Measurements from ENCODE around the gene ATP13A3.

Gene ATP13A3

DNA sequence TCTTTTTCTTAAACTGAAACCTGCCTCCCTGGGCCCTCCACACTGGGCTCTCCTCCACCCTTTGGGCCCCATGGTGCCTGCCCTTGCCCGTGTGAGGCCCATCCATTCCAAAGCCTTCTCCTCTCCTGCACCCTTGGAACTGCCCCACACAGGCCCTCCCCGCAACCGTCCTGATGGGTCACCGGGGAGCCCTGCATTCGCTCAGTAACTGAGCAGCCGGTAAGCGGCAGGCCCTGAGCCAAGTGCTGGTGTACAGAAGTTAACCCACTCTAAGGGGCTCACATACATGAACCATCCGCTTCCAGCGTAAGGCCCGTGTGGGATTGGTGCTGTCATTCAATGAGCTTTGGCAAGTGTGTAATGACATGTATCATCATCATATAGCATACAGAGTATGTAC is 111.9 kb downstream of the ATP13A3 start:
- no peak for DNase-seq (ENCODE audit: low read depth in 1 of 2, low spot score in 1 of 2)

DNA sequence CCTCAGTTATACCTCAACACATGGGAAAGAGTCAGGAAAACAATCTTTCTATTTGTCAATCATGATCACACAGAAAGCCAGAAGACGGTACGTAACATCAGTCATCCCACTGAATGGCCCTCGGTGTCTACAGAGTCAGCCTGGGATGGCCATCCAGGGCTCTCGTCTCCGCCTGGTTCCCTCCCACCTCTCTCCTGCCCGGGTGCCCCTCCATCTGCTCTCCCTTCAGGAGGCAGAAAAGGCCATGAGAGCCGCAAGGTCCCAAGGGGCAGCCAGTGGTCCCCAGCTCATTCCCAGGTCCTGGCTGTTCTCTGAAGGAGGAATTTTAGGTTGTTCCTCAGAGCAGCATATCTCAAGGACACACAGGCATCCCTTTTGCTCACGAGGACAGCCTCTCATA is 112.9 kb downstream of the ATP13A3 start:
- DNase-seq (ENCODE audit: low read depth in 1 of 2, low spot score in 1 of 2): no peak

DNA sequence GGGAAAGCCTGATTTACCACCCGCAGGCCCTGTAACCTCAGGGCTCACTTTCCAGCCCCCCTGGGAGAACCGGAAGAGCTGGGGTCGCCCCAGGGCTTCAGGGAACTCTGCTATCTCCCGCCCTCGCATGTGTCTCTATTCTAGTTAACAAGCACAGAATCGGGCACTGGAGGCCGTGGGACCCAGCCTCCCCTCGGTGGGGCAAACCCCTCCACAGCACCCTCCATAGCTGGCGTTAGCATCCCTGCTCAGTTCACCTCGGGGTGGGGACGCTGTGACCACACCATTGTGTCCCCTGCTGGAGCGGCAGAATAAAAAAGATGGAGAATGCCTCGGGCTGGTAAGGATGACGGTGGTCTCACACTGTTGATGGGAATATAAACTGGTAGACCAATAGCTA is 113.8 kb downstream of the ATP13A3 start:
- DNase-seq (ENCODE audit: low read depth in 1 of 2, low spot score in 1 of 2): no peak

DNA sequence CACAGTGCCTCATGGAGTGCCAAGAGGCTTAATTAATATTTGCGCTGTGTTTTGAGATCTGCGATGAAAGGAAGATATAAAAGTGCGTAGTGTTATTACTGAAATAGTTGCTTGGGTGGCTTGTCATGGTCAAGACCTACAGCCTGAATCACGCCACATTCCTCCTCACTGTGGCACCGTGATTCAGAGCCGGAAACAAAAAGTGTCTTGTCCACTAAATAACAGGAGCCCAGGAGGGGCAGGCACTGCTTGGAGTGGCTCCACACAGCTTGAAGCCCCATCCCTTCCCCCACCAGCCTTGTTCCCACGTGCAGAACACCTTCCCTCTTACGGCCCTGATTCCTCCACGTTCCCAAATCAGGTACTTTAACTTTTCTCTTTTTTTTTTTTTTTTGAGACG is 116.0 kb downstream of the ATP13A3 start:
- no peak for DNase-seq (ENCODE audit: low read depth in 1 of 2, low spot score in 1 of 2)

DNA sequence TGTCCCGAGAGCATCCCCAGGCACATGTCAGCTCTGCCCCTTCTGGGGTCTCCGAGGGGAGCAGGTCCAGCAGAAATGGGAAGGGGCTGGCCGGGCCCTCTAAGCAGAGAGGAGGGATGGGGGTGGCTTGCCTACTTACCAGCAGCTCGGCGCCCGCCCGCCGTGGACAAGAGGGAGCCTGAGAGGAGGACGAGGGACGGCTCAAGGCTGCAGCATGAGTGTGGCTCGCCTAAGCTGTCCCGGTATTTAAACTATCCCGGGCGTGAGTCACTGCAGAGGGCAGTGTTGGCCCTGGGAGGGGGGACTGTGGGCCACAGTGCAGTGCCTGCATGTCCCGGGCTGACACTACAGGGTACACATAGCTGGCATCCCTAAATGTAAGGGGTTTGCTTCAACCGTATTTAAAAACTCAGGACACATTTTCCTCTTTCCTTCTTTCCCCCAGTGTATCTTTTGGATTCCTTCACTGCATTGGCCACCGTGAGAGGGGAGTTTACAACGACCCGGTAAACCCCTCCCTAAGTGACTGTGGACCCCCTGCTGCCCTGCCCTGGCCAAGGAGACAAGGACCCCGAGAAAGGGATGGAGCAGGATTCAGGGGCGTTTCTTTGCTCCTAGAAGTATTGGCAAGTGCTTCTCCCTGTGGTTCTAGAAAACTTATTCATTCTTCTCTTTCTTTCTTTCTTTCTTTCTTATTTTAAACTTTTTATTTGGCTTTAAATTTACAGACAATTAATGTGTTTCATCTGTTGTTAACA is 117.1 kb downstream of the ATP13A3 start, which contains the start of gene LRRC15:
LRRC15 (minus strand) TSS at position 222 of the 758 bp plus-strand sequence. CDS start 8,700 bp downstream, outside the sequence.
- no peak for DNase-seq (ENCODE audit: low read depth in 1 of 2, low spot score in 1 of 2)

DNA sequence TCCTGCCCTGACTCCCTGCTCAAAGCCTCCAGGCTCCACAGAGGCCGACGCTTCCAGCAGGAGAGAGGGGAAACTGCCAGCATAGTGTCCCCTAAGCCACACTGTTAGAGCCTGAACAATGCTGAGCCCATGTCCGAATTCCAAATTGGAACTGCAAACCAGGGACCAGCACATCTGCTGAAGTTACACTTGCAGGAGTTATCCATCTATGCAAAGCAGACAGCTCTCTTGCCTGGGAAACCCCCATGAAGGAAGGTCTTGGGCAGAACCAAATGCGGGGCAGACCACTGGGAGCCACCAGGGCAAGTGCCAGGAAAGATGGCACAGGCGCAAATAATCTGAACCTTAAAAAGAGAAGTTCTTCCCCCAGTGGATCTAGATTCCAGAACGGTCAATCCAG is 117.9 kb downstream of the ATP13A3 start:
- no peak for DNase-seq (ENCODE audit: low read depth in 1 of 2, low spot score in 1 of 2)

DNA sequence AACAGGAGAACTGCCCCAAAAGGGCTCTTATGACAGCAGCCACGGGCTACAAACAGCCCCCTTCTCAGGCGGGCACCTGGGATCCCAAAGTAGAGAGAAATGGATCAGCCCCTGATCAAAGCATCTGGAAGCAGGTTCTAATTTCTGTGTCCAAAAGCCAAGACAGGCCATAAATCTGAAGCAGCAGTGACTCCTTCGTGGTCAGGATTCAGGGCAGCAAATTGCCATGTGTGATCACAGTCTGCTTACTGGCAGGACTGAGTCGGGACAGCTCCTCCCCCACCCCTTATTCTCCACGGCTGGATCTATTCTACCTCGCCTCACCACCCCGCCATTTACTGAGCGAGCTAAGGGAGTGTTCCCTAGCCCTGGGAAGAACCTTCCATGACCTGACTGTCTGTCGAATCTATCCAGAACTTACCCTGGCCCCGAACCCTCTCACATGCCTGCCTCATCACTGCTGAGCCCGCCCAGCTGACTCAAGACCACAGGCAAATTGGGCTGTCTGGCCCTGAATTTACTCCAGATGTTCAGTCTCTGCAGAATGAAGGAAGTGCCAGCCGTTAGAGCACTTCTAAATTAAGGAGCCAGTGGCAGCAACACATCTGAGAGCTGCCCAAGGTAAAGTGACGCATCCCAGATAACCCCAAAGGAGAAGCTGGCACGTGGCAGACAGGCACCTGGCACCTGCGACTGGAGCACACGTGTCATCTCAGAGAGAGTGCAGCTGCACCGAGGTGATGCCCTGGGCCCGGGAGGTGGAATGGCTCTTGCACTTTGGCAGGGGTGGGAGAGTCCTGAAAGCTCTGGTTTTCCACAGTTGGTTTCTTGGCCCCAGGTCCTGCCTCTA is 118.6 kb downstream of the ATP13A3 start:
- DNase-seq (ENCODE audit: low read depth in 1 of 2, low spot score in 1 of 2): no peak

DNA sequence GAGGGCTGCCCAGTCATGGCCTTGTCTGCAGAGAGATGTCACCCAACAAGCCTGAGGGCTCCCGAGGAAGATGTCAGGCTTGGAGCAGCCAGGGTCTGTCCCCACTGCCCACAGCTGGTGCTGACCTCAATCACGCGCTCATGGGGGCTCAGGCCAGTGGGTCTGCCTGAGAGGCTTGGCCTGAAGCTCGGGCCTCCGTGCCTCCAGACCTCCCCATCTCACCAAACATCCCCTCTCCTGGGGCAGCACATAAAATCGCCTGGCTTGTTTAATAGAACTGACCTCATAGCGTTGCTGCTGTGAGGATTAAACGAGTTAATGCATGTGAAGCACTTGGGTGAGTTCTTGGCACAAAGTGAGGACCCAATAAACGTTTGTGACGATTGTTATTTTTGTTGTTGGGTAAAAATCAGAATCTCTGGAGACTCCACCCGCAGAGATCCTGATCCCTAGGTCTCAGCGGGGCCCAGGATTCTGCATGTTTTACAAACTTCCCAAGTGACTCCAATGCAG is 120.8 kb downstream of the ATP13A3 start:
- no peak for DNase-seq (ENCODE audit: low read depth in 1 of 2, low spot score in 1 of 2)

DNA sequence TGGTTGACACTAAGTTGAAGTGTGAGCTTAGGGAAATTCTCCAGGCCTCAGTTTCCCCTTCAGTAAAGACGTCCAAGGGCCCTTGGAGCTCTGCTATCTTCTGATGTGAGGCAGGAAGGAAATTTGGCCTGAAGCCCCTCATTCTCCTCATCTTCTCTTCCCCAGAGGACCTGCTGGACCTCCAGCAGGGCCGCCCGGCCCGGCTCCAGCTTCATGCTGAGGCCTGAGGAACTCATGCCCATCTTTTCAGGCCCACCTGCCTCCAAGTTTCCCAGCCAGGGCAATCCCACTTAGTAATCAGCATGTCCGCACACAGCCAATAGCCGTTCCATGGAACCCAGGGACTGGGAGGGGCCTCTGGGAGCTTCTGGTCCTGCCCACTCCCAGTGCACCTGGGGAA is 121.3 kb downstream of the ATP13A3 start:
- DNase-seq (ENCODE audit: low read depth in 1 of 2, low spot score in 1 of 2): no peak

DNA sequence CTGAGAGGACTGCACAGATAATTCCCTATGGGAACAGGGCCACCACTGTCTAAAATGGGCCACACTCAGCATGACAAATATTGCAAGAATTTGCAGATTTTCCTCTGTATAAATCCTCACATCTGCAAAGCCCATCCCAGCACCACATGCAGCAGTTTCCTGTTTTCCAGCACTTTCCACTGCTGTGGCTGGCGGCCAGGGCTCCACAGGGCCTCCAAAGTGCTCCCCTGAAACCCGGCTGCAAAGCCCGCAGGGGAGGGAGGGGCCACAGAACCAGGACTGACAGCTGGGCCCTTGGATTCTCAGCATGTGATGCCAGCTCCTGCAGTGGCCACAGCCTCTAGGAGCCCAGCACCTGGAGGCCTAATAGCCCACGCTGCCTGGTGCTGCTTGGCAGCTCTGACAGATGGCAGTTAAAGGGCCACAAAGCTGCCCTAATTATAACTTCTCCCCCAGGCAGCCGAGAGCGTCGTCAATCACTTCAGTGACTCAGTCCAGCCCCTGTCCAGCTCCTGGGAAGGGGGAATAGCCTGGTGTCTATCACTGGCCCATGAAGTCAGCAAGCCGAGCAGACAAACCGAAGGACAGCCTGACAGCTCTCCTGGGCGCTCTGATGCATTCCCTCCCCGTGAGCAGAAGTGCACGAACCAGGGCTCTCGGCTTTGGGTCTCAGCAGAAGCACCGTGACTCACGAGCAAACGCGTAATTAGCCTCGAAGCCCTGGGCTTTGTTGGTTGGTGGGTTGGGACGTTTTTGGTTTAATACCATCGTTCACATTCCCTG is 122.0 kb downstream of the ATP13A3 start:
- DNase-seq (ENCODE audit: low read depth in 1 of 2, low spot score in 1 of 2): no peak

DNA sequence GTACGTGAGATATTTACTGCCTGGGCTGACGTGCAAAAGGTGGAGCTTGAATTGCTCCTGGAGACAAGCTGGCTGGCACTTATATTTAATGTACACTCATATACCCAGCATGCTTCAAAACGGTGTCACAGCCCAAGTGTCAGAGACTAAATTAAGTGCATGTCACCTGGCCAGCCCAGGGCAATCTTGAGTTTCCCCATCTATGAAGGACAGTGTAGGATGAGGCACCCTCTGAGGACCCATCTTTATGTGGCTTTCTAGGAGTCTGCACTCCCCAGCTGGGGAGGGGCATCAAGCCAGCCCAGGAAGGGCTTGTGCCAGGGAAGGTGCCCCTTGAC is 122.5 kb downstream of the ATP13A3 start:
- DNase-seq (ENCODE audit: low read depth in 1 of 2, low spot score in 1 of 2): no peak

DNA sequence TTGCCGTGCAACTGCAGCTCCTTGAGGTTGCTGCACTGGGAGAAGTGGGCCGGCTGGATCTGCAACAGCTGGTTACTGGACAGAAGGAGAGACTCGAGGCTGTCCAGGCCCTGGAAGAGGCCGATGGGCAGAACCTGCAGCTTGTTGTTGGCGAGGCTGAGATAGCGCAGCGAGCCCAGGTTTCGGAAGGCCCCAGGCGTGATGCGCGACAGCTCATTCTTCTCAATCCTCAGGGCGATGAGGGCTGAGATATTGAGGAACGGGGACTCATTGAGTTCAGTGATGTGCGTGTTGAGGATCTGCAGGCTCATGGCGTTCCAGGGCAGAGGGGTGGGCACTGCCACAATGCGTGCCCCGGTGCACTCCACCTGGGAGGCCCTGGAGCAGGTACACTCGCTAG is 126.2 kb downstream of the ATP13A3 start:
- DNase-seq (ENCODE audit: low read depth in 1 of 2, low spot score in 1 of 2): no peak

DNA sequence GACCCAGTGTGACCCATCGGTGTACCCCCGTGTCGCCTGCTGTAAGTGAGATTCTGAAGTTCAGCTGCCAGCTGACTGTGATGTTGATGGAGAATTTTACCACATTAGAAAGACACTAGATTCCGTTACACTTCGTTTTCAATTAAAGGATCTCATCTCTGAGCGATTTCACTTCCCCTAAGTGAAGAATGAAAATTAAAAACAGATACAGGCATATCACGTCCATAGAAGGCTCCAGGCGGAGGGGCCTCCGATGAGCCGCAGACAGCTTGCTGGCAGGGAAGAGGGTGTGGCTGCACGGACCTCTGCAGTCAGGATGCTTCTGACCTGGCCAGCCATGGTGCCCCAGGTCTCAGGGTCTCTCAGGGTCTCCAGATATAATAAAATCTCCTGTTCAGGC is 129.1 kb downstream of the ATP13A3 start:
- no peak for DNase-seq (ENCODE audit: low read depth in 1 of 2, low spot score in 1 of 2)

DNA sequence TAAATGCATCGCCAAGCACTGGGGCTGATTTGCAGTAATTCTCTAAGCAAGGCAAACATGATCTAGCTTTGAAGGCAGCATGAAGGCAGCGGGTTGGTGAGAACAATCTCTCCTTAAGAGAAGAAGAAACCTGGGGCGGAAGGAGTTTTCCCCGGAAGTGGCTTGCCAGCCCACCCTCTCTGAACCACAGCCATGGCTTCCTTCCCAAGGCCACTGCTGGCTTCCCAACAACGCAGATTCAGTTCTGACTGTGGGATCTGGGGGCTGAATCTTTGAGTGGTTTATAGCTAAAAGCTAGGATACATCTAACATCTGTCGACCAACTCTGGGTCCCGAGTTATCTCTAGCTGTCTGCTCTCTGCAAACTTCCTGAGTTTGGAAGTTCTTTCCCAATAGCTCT is 131.4 kb downstream of the ATP13A3 start:
- no peak for DNase-seq (ENCODE audit: low read depth in 1 of 2, low spot score in 1 of 2)

DNA sequence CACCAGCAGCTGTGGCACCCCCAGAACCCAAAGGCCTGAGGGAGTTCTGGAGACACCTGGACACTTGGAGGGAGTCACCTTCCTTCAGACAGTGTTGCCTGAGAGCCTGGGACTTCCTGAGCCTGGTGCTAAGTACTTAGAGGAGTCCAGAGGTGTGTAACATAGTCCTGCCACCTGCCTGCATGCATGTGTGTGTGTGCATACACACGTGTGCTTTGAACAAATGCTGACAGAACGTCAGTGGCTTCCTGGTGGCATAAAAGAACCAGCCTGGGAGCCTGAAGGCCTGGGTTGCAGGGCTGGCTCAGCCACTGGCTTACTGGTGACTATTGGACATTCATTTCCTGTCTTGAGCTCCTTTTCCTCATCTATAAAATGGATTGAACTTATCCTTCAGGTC is 132.5 kb downstream of the ATP13A3 start:
- no peak for DNase-seq (ENCODE audit: low read depth in 1 of 2, low spot score in 1 of 2)

Measured in activated T-helper 1 cell treated with anti-CD3 and anti-CD28 coated beads, Interleukin-2, amount 50 U/mL, for 16 hours (primary cell).